Kidney epithelial cell (primary cell): ENCODE data around the gene ACTR1B. TPM values are rescaled to one million over a fixed set of nuclear protein-coding genes. Genes with fewer than 3 reads are reported as not detected.
"Not testable (repeated sequence)": the region's sequence is repeated elsewhere in the genome, so short reads cannot be mapped to it uniquely, and the experiment has no call there.

Experiments
- DNase-seq: peaks from one replicate; pipeline ENCODE4 v3.0.0-alpha.2; 2010; ENCODE audit warnings: low read depth
- H3K27me3 ChIP-seq: 2 replicates; pipeline ENCODE4 v1.6.0; 2011; ENCODE audit warnings: low read length; ENCODE audit not compliant: control insufficient read depth, insufficient read depth
- H3K36me3 ChIP-seq: 2 replicates; pipeline ENCODE4 v1.5.1; 2011; ENCODE audit warnings: low read length; ENCODE audit not compliant: control insufficient read depth, insufficient read depth
- H3K4me3 ChIP-seq: 2 replicates; pipeline ENCODE4 v1.5.1; 2011; ENCODE audit warnings: low read depth, mild to moderate bottlenecking, control low read depth, low read length
- CTCF ChIP-seq: IDR thresholded peaks from 2 replicates; pipeline ENCODE4 v1.5.1; 2011; ENCODE audit warnings: mild to moderate bottlenecking, moderate library complexity, low read length, control low read depth, inconsistent platforms; ENCODE audit not compliant: insufficient read depth, poor library complexity, severe bottlenecking
- total RNA-seq: library from RNA; depleted of rRNA; stranded (reverse); fragments of >200 nt; gene quantifications from 2 replicates; pipeline ENCODE4 v1.2.3, GENCODE V29; 2015

Gene ACTR1B
- total RNA-seq, 1 donor from 2014 or later, result 50.3 TPM

- Histone ChIP-seq H3K27me3 (no peaks in the 10 kb centered on the region), H3K4me3 (no peak overlapping the region), H3K36me3 (no peaks in the 10 kb centered on the region)
- no peak for TF ChIP-seq CTCF
- DNase-seq, result no peak
These were observed 9.5 kb upstream of the ACTR1B start for GRCh38 chr2:97673182-97673914.

GRCh38 chr2:97672606-97673140 is 8.8 kb upstream of the ACTR1B start:
- not testable (repeated sequence) for H3K27me3 ChIP-seq, DNase-seq, H3K4me3 ChIP-seq, H3K36me3 ChIP-seq

GRCh38 chr2:97671526-97671925 is 7.7 kb upstream of the ACTR1B start:
- no peaks in the 10 kb centered on the region for H3K36me3 ChIP-seq
- DNase-seq, result no peak
- TF ChIP-seq CTCF, result no peak

GRCh38 chr2:97670471-97670870 is 6.6 kb upstream of the ACTR1B start:
- H3K4me3 ChIP-seq, result no peak overlapping the region
- H3K27me3 ChIP-seq, result no peaks in the 10 kb centered on the region
- no peak for TF ChIP-seq CTCF
- no peaks in the 10 kb centered on the region for H3K36me3 ChIP-seq
- DNase-seq, result no peak

More at GRCh38 chr2:97671526-97671925, 7.7 kb upstream of the ACTR1B start:
- H3K4me3 ChIP-seq, result no peak overlapping the region
- no peaks in the 10 kb centered on the region for H3K27me3 ChIP-seq

- Histone ChIP-seq H3K36me3 (no peaks in the 10 kb centered on the region), H3K4me3 (no peak within 1 kb of the TSS), H3K27me3 (no peaks in the 10 kb centered on the region)
- DNase-seq, result no peak
- TF ChIP-seq CTCF, result no peak
These were observed 5.6 kb upstream of the ACTR1B start, which contains the start of gene C2orf92 for GRCh38 chr2:97669448-97669847. C2orf92 (plus strand) TSS chr2:97669713; CDS start chr2:97669789, 76 bp downstream.

- no peaks in the 10 kb centered on the region for H3K27me3 ChIP-seq
- TF ChIP-seq CTCF, result no peak
- H3K36me3 ChIP-seq, result no peaks in the 10 kb centered on the region
- H3K4me3 ChIP-seq, result peak overlapping the region; percentile 77
- no peak for DNase-seq
These were observed 759 bp upstream of the ACTR1B start for GRCh38 chr2:97664636-97664970.
